T-helper 2 cell treated with Interferon-gamma antibody and Interleukin-4, amounts not matched to agents 100 ng/mL and 5 ng/mL, for 36 hours (primary cell): Measurements from ENCODE around the gene VPS11. TPM values are rescaled to one million over a fixed set of nuclear protein-coding genes. Genes with fewer than 3 reads are reported as not detected.

ENCODE experiments used
- intact Hi-C: fragments of 100-400 bp; cut with micrococcal nuclease; formaldehyde crosslinking; loops from one replicate; pipeline ENCODE4 v1.15.1; 2023
- total RNA-seq: library from RNA; stranded (reverse); gene quantifications from 2 replicates; pipeline ENCODE4 v1.2.3, GENCODE V29; 2022

The VPS11 gene
- total RNA-seq, 1 donor from 2014 or later: 31.7 TPM

- intact Hi-C loops: loop anchor here (1.0 to 5.0 kb wide), 4 partner anchors 16 to 309 kb away; partner anchors contain the start of genes DDX6, HMBS and HYOU1
These were observed 33.6 kb downstream of the VPS11 start for GRCh38 chr11:119100994-119101758.

- intact Hi-C loops: loop anchor here (1.0 to 5.0 kb wide), 9 partner anchors 8 to 310 kb away; partner anchors contain the start of genes DDX6, HINFP, HMBS and HYOU1
These were observed 34.3 kb downstream of the VPS11 start, which contains the start of gene DPAGT1 for GRCh38 chr11:119101759-119102423. Gene DPAGT1 (minus strand): TSS chr11:119101853. CDS start chr11:119101655, 198 bp downstream.

GRCh38 chr11:119103161-119103664 is 35.6 kb downstream of the VPS11 start:
- intact Hi-C loops: loop anchor here (2.0 to 5.0 kb wide), 3 partner anchors 66 to 311 kb away; partner anchors contain the start of genes DDX6 and NLRX1

- intact Hi-C loops: loop anchor here (2.0 to 5.0 kb wide), 3 partner anchors 65 to 311 kb away; partner anchors contain the start of genes DDX6 and NLRX1
These were observed 36.2 kb downstream of the VPS11 start for GRCh38 chr11:119103793-119104192.

- intact Hi-C loops: loop anchor here (1.0 to 5.0 kb wide), 3 partner anchors 12 to 180 kb away; partner anchors contain the start of genes BCL9L and HINFP
These were observed 39.2 kb downstream of the VPS11 start, which contains the start of gene C2CD2L for GRCh38 chr11:119106564-119107537. Gene C2CD2L (plus strand): TSS chr11:119107344. CDS start chr11:119107742, 398 bp downstream.

- intact Hi-C loops: loop anchor here (1.0 to 5.0 kb wide), 3 partner anchors 12 to 180 kb away; partner anchors contain the start of genes BCL9L and HINFP
These were observed 40.0 kb downstream of the VPS11 start for GRCh38 chr11:119107538-119108145.

GRCh38 chr11:119108146-119108856 is 40.7 kb downstream of the VPS11 start:
- intact Hi-C loops: loop anchor here (5.0 kb wide), 1 partner anchor 181 kb away; the partner anchor contains the start of gene BCL9L

- intact Hi-C loops: loop anchor here (5.0 kb wide), 1 partner anchor 182 kb away; the partner anchor contains the start of gene BCL9L
These were observed 41.2 kb downstream of the VPS11 start for GRCh38 chr11:119108857-119109221.

- intact Hi-C loops: loop anchor here (5.0 kb wide), 1 partner anchor 183 kb away; the partner anchor contains the start of gene BCL9L
These were observed 42.2 kb downstream of the VPS11 start for GRCh38 chr11:119109843-119110242.

GRCh38 chr11:119110439-119110838 is 42.8 kb downstream of the VPS11 start:
- intact Hi-C loops: no loop called here

- intact Hi-C loops: no loop called here
These were observed 43.8 kb downstream of the VPS11 start for GRCh38 chr11:119111361-119111925.

- intact Hi-C loops: no loop called here
These were observed 44.8 kb downstream of the VPS11 start for GRCh38 chr11:119112314-119113020.

- intact Hi-C loops: no loop called here
These were observed 46.1 kb downstream of the VPS11 start for GRCh38 chr11:119113716-119114115.

GRCh38 chr11:119114351-119114750 is 46.7 kb downstream of the VPS11 start:
- intact Hi-C loops: no loop called here

GRCh38 chr11:119115484-119116234 is 48.0 kb downstream of the VPS11 start:
- intact Hi-C loops: no loop called here

GRCh38 chr11:119116235-119116594 is 48.6 kb downstream of the VPS11 start:
- intact Hi-C loops: no loop called here

- intact Hi-C loops: no loop called here
These were observed 49.0 kb downstream of the VPS11 start for GRCh38 chr11:119116601-119117000.
